Measurements from ENCODE around the gene GDI2.
"Not testable (repeated sequence)": the region's sequence is repeated elsewhere in the genome, so short reads cannot be mapped to it uniquely, and the experiment has no call there.

The GDI2 gene

GRCh38 chr10:5828725-5829124 lies 15.5 kb upstream of the GDI2 start:
- no peak for DNase-seq (ENCODE audit: extremely low read depth in 1 of 2, low read depth in 1 of 2)

GRCh38 chr10:5827841-5828240 lies 14.6 kb upstream of the GDI2 start:
- no peak for DNase-seq (ENCODE audit: extremely low read depth in 1 of 2, low read depth in 1 of 2)

DNA sequence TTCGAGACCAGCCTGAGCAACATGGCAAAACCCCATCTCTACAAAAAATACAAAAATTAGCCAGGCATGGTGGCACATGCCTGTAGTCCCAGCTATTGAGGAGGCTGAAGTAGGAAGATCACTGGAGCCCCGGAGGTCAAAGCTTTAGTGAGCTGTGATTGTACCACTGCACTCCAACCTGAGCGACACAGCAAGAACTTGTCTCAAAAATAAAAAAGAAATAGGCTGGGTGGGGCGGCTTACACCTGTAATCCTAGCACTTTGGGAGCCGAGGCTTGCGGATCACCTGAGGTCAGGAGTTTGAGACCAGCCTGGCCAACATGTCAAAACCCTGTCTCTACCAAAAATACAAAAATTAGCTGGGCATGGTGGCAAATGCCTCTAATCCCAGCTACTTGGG lies 13.3 kb upstream of the GDI2 start:
- DNase-seq (ENCODE audit: extremely low read depth in 1 of 2, low read depth in 1 of 2) = not testable (repeated sequence)

GRCh38 chr10:5818894-5819293 lies 5.7 kb upstream of the GDI2 start:
- DNase-seq (ENCODE audit: extremely low read depth in 1 of 2, low read depth in 1 of 2) = no peak

DNA sequence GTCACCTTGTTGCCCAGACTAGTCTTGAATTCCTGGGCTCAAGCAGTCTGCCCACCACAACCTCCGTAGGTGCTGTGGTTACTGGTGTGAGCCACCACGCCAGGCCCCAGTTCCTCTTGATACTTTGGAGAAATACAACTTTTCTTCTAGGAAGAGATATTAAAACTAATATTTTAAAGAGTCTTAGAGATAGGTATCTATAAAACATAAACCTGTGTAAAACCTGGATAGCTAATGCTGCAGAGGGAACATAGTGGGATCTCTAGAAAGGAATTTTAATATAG lies 4.8 kb upstream of the GDI2 start:
- no peak for DNase-seq (ENCODE audit: extremely low read depth in 1 of 2, low read depth in 1 of 2)

- no peak for DNase-seq (ENCODE audit: extremely low read depth in 1 of 2, low read depth in 1 of 2)
Measured at GRCh38 chr10:5817322-5818047, 4.3 kb upstream of the GDI2 start.

- no peak for DNase-seq (ENCODE audit: extremely low read depth in 1 of 2, low read depth in 1 of 2)
Measured at GRCh38 chr10:5816170-5816569, 2.9 kb upstream of the GDI2 start.

GRCh38 chr10:5814110-5815107 lies 1.2 kb upstream of the GDI2 start:
- DNase-seq (ENCODE audit: extremely low read depth in 1 of 2, low read depth in 1 of 2) = no peak

- no peak for DNase-seq (ENCODE audit: extremely low read depth in 1 of 2, low read depth in 1 of 2)
Measured at GRCh38 chr10:5813091-5813340, 218 bp downstream of the GDI2 start.

- peak in 1 of 2 donors; percentile 29 for DNase-seq (ENCODE audit: extremely low read depth in 1 of 2, low read depth in 1 of 2)
Measured at GRCh38 chr10:5812283-5813090, 747 bp downstream of the GDI2 start.

GRCh38 chr10:5811387-5811821 lies 1.8 kb downstream of the GDI2 start:
- no peak for DNase-seq (ENCODE audit: extremely low read depth in 1 of 2, low read depth in 1 of 2)

- DNase-seq (ENCODE audit: extremely low read depth in 1 of 2, low read depth in 1 of 2) = no peak
Measured at GRCh38 chr10:5810225-5810624, 3.0 kb downstream of the GDI2 start.

- no peak for DNase-seq (ENCODE audit: extremely low read depth in 1 of 2, low read depth in 1 of 2)
Measured at GRCh38 chr10:5809527-5810154, 3.6 kb downstream of the GDI2 start.

- not testable (repeated sequence) for DNase-seq (ENCODE audit: extremely low read depth in 1 of 2, low read depth in 1 of 2)
Measured at GRCh38 chr10:5808783-5809392, 4.3 kb downstream of the GDI2 start.

- DNase-seq (ENCODE audit: extremely low read depth in 1 of 2, low read depth in 1 of 2) = no peak
Measured at GRCh38 chr10:5806745-5807144, 6.5 kb downstream of the GDI2 start.

- DNase-seq (ENCODE audit: extremely low read depth in 1 of 2, low read depth in 1 of 2) = no peak
Measured at GRCh38 chr10:5805711-5806110, 7.5 kb downstream of the GDI2 start.

DNA sequence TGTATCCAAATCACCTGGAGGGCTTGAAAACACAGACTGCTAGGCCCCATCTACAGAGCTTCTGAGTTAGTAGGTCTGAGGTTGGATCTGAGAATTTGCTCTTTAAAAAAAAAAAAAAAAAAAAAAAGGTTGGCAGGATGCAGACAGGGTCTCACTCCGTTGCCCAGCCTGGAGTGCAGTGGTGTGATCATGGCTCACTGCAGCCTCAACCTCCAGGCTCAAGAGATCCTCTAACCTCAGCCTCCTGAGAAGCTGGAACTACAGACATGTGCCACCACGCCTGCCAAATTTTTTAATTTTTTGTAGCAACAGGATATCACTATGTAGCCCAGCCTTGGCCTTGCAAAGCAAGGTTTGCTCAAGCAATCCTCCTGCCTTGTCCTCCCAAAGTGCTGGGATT lies 8.0 kb downstream of the GDI2 start:
- no peak for DNase-seq (ENCODE audit: extremely low read depth in 1 of 2, low read depth in 1 of 2)

DNA sequence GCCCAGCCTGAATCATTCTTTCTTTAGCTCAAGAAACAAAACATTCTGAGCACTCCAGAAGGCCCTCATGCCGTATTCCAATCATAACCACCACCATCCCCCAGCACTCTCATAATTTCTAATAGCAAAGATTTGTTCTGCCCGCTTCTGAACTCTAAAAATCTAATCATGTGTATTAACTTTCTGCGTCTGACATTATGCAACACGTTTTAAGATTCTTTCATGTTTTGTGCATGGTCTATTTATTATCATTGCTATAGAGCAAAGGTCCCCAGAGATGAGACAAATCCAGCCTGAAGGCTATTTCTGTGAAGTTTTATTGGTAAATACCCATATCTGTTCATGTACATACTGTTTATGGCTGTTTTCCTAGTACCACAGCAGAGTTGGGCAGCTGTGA lies 8.8 kb downstream of the GDI2 start:
- no peak for DNase-seq (ENCODE audit: extremely low read depth in 1 of 2, low read depth in 1 of 2)

DNA sequence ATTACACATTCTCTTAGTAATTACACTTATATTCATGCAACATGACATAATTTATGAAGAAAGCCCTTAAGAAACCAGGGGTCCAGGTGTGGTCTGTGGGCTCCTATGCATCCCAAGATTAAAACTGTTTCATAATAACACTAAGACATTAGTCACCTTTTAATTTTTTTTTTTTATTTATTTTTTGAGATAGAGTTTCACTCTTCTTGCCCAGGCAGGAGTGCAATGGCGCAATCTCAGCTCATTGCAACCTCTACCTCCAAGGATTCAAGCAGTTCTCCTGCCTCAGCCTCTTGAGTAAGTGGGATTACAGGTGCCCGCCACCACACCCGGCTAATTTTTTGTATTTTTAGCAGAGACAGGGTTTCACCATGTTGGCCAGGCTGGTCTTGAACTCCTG lies 12.5 kb downstream of the GDI2 start:
- DNase-seq (ENCODE audit: extremely low read depth in 1 of 2, low read depth in 1 of 2) = no peak

DNA sequence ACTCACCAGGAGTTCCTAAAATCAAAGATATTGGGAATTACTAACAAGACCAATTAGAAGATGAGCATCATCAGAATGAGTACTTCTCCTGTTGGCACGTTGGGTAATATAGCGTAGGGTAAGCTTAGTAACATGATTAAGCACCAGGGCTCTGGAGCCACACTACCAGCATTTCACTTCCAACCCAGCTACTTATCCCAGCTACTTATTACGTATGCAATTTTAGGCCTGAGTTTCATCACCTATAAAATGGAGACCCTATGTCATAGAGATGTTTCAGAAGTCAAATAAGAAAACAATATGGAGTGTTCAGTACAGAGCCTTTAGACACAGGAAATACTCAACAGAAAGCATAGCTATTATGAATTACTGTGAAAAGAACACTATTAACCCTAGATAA lies 19.0 kb downstream of the GDI2 start:
- no peak for DNase-seq (ENCODE audit: extremely low read depth in 1 of 2, low read depth in 1 of 2)

- no peak for DNase-seq (ENCODE audit: extremely low read depth in 1 of 2, low read depth in 1 of 2)
Measured at GRCh38 chr10:5789626-5790025, 23.6 kb downstream of the GDI2 start.
